Measurements from ENCODE around the gene LY6G5B.

LY6G5B gene

GRCh38 chr6:31717499-31718222, 47.9 kb downstream of the LY6G5B start:
- DNase-seq = no peak

GRCh38 chr6:31718265-31718664, 48.5 kb downstream of the LY6G5B start:
- DNase-seq = peak; percentile 51

GRCh38 chr6:31719001-31719400, 49.2 kb downstream of the LY6G5B start:
- DNase-seq = no peak

GRCh38 chr6:31720196-31720770, 50.5 kb downstream of the LY6G5B start:
- no peak for DNase-seq

- no peak for DNase-seq
Observed at GRCh38 chr6:31721351-31722020, 51.7 kb downstream of the LY6G5B start, which contains the start of gene LY6G6C. Gene LY6G6C (minus strand): TSS chr6:31721746. CDS start chr6:31721679, 67 bp downstream.

GRCh38 chr6:31722173-31722572, 52.4 kb downstream of the LY6G5B start:
- no peak for DNase-seq

Data from NCI-H345 (cell line).